GM21576 (cell line): ENCODE results near the gene DNM3.

Experiments
- ATAC-seq: cut with Tn5 transposase; IDR thresholded peaks from one replicate; pipeline ENCODE4 v1.9.1; 2021; ENCODE audit warnings: mild to moderate bottlenecking, moderate library complexity; ENCODE audit not compliant: unreplicated experiment

The DNM3 gene

DNA sequence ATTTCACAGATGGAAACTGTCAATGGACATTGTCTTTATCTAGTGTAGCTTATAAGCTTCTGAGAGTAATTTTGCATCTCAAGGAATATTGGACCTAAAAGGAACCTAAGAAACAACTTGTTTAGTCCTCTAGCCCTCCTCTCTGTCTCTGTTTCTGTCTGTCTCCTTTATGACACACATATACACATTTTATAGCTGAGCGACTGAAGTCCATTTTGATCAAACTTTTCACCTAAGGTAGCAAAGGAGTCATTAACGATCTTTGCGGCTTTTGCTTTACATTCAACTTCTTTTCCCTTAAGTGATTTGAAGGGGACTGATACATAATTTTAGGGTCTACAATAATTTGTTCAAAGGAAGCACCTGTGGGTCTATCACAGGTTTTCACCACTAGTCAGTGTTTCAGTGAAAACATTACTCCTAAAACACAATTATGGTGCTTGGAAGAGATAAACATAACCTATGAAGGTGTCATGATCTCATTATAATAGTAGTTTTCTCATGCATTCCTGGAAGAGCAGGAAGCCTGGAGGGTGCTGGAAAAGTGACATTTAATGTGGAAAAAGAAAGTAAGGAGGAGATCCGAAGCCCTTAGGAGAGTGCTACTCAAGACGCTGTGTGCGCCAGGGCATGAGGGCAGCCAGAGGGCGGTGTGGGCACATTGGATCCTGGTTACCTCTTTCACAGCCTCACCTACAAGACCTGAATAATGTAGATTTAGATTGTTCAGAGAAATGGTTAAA lies 248.6 kb downstream of the DNM3 start:
- no peak for ATAC-seq

GRCh38 chr1:172090511-172090817 lies 249.2 kb downstream of the DNM3 start:
- ATAC-seq, result no peak

DNA sequence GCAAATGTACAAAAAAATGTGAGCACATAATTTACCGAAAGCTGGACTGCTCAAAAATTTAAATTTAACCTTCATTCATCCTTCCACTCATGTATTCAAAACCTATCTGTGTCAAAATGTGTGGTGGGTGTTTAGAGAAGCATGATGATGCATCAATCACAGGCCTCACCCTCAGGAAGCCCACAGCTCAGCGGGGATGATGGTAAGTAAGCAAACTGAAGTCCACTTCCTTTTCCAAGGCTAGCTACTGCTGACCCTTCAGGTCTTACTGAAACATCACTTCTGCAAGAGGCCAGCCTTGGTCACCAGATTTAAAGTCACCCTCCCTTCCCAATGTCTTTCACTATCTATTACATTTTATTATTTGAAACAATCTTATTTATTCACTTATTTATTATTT lies 254.5 kb downstream of the DNM3 start:
- ATAC-seq, result no peak

DNA sequence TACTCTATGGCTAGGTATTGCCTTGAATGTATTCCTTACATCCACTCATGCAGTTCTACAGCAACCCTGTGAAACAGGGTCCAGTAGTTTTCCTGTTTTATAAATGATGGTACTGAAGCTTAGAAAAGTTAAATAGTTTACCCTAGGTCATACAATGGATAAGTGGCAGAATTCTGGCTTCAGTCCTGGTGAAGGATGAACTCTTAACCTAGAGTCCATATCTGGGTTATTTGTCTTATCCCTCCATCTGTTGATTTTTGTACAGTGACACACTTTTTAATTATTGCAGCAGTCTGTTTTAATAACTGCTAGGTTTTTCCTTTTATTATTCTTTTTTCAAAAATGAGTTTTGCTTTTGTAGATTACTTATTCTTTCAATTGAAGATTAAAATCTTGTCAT lies 263.9 kb downstream of the DNM3 start:
- ATAC-seq, result no peak

DNA sequence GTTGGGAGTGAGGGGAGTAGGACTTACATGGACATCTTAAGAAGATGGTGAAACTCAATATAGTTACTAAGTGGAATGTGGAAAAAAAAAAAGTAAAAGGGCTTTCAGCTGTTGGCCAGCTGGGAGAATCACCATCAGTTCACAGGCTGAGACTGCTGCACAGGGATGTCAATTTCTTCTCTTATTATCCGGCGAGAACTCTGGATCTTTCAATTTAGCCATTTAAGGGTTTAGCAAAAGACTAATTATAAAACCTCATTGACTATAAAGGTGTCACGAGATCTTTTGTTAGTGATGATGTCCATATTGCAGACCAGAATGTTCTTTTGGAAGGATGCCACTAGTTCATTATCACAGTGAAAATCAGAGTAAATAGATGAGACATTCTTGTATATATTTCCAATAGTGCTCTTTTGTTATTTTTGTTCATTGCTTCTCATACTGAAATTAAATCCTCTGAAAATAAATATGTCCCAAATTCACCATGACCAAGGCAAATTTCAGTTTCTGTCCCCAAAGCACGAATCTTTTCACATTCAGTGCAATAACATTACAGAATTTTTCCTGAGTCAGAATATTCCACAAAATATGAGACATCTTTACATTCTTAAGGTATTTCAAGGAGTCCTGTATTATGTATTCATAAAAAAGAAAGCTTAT lies 266.1 kb downstream of the DNM3 start:
- no peak for ATAC-seq

DNA sequence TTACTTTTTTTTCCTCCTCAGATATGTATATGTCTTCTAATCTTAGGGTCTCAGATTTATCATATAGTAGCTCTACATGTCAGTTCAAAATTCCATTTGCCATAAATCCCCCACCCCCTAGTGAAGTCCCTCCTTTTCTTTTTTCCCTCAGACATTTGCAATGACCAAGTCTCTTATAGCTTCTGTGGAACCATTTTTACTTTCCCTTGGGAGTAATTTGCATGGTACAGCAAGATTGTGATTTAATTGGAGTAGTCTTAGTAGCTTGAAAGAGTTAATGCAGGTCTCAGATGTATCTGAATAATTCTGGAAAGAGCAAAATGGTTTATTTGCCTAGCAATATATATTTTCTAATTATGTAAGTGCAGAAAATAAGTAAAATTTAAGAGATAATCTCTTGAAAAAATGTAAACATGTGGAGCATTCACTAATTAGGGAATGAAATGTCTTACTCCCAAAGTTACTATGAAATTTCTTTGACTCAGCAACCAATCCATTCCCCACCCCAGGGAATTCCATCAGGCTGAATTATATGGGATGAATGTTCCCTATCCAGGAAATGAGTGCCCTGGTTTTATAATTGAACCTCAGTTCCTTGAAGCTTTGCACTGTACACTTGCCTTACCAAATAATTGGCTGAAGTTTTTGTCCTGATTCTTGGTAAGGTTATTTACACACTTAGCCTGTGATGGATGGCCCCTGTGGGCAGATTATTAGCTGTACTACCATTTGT lies 267.0 kb downstream of the DNM3 start:
- no peak for ATAC-seq

DNA sequence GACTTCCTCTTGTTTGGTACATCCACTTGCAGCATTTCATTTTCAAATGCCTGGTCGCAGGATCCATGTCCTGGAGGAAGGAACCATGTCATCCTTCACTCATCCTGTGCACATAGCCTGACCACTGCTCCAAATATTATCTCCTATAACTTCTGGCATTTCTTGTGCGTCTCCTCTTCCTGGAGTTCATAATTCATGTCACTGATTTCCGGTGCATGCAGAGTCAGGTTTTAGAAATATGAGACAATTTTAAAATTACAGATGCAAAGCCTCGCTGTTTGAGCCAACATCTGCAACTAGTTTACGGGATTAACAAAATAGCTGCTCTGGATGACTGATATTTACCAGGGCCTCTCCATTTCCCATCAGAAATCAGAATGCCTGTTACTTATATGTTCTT lies 268.1 kb downstream of the DNM3 start:
- no peak for ATAC-seq

DNA sequence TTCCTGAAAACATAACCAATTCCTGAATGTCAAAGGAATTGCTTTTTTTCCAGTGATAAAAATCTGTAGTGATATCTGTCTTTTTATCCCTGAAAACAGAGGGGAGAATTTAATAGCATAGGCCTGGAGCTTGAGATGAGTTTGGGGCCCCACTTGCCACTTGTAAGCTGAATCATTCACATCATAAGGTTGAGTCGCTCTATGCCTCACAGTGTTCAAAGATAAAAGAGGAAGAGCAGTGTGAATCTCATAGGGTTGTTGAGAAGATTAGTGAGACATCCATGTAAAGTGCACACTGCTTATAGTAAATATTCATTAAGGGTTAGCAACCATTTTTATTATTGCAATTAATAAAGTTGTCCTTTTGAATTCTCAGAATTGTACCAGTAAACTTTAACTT lies 271.3 kb downstream of the DNM3 start:
- no peak for ATAC-seq

- ATAC-seq, result no peak
Measured at GRCh38 chr1:172117800-172118199, 276.5 kb downstream of the DNM3 start.

- ATAC-seq, result no peak
Measured at GRCh38 chr1:172118618-172119017, 277.3 kb downstream of the DNM3 start.

- ATAC-seq, result no peak
Measured at GRCh38 chr1:172119184-172119583, 277.9 kb downstream of the DNM3 start.

GRCh38 chr1:172120381-172120780 lies 279.1 kb downstream of the DNM3 start:
- no peak for ATAC-seq

- ATAC-seq, result no peak
Measured at GRCh38 chr1:172121081-172121717, 279.9 kb downstream of the DNM3 start.

GRCh38 chr1:172122381-172122780 lies 281.1 kb downstream of the DNM3 start:
- no peak for ATAC-seq

DNA sequence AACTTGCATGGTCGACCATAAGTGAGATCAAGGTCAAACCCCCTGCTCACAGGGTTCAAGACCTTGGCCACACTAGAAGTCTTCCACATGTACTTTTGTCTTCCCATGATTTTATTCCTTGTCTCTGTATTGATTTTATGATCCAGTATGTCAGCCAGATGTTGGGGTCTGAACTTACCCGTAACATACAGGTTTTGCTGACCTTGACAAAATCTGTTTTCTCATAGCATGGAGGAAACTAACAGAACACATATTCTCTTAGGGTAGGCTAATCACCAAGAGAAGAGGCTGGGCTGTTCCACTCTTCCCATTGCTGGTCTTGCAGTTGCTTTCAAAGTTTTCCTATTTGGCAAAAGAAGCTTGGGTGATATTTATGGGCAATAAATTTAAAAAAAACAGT lies 284.0 kb downstream of the DNM3 start:
- no peak for ATAC-seq

DNA sequence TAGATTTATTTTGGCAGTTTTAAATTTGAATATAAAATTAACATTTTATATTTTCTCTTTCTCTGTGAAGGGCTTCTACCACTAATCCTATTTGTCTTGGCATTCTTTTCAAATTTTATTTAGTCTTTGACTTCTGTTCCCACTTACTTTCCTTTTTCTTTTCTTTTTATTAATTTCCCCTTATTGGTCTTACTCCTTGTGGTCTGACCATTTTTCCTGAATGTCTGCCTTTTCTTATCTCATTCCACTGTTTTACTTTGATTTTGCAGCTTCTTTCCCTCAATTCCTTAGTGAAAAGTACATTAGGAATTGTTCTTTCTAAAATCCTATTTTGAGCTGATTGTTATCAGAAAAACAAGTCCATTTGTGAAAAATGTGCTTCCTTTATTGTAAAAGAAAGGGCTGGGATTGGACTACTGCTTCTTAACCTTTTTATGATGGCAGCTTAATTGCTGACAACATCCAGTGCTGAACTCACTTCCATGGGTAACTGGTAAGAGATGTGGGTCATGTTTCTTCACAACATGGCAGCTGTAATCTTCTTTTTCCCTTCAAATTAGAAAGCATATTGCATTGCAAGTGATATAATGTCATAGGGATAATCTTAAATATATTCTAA lies 284.6 kb downstream of the DNM3 start:
- no peak for ATAC-seq

GRCh38 chr1:172132836-172133235 lies 291.5 kb downstream of the DNM3 start:
- no peak for ATAC-seq

- no peak for ATAC-seq
Measured at GRCh38 chr1:172134087-172134731, 292.9 kb downstream of the DNM3 start.

- ATAC-seq, result no peak
Measured at GRCh38 chr1:172135076-172135672, 293.9 kb downstream of the DNM3 start.

DNA sequence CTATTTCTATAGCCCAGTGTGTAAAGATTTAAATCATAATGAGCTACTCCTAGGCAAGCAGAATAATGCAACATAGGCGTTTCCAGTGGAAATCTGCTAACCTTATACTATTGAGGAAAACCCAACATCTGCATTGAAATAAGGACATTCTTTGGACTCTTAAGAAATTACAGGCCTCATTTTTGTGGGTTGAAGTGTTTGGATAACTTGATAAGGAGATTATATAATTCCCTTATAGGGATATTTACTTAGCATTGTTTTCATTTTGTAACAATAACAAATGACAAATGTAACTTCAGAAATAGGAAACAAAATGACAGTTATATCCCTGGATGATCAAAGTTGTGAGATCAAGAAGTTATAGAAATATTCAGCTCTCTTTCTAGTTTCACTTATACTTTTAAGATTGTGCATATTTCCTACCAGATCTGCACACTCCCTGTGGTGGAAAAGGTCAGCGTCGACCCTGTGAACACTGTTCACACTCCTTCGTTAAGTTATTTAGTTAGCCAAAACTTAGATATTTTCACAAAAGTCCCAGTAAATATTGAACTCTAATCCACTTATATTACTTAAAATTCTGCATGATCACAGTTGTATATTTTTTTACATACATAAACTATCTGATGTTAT lies 294.8 kb downstream of the DNM3 start:
- no peak for ATAC-seq
